GM18951 (cell line): ENCODE data around the gene FGF19.

Experiments
- POLR2A ChIP-seq: IDR thresholded peaks from 4 replicates; pipeline ENCODE4 v1.6.1; 2011; ENCODE audit warnings: mild to moderate bottlenecking; ENCODE audit not compliant: insufficient read length, insufficient read depth; ENCODE audit errors: extremely low read depth
- in situ Hi-C: fragments of 300-500 bp; cut with MboI; formaldehyde crosslinking; loops from one replicate; pipeline ENCODE4 v1.12.0; 2022; ENCODE audit warnings: low sequenced_read_pairs, mixed read lengths, inconsistent platforms; ENCODE audit not compliant: unreplicated experiment

The FGF19 gene

DNA sequence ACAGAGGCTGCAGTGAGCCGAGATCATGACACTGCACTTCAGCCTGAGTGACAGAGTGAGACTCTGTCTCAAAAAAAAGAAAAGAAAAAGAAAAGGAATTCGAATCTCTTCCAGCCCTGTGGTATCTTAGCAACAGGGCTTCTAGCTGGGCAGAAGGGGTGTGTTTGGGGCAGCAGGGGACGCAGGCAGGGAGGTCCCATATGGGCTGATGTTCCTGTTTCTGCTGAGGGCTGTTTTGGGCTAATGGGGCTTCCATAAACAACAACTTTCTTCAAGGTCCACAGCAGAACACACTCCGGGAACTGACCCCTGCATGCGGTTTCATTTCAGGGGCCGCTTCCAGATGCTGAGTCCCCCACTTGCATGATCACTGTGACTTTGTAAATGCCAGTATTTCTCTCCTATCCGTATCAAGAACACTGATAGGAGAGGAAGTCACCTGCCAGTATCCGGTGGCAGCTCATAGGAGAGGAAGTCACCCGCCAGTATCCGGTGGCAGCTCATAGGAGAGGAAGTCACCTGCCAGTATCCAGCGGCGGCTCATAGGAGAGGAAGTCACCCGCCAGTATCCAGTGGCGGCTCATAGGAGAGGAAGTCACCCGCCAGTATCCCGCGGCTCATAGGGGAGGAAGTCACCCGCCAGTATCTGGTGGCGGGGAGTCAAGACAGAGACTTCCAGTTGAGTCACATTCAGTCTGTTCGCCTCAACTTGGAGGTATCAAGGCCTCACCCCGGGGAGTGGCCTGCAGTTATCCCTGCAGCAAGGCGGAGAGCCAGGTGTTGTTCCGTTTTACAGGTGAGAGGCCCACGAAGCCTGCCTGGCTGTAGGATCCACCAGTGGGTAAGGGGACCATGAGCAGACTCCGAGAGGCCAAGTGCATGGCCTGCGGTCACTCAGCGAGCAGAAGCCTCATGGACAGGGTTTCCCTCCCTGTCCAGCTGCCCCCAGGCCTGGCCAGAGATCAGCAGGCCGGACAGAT lies 8.3 kb upstream of the FGF19 start:
- in situ Hi-C loops: no loop called here

DNA sequence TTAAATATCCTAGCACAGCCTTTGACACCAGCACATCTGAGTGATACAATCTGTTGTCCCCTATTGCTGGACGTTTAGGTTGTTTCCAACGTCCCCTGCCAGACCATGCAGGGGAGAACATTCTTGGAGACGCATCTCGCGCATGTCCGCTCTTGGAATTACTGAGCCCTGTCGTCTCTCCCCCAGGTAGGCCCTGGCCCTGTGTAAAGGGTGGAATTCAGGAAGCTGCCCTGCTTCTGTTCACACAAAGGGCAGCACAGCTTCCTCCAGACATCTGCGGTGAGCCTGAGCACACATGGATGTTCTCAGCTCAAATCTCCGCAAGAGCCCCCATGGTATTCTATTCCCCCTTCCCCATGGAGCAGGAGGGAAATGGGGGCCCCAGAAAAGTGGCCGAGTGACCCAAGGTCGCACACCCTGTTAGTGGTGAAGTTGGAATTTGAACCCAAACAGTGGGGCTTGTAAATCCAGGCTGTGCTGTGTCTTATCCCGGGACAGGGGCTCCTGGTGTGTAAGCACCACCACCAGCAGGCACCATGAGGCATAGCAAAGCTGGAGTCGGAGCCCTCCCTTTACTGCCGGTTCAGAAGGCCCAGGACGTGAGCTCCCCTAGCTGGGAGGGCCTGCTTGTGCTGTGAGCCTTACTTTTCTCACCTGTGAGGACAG lies 5.0 kb upstream of the FGF19 start:
- no peak for TF ChIP-seq POLR2A
- in situ Hi-C loops: no loop called here

More for the DNA sequence above, 8.3 kb upstream of the FGF19 start:
- no peak for TF ChIP-seq POLR2A

DNA sequence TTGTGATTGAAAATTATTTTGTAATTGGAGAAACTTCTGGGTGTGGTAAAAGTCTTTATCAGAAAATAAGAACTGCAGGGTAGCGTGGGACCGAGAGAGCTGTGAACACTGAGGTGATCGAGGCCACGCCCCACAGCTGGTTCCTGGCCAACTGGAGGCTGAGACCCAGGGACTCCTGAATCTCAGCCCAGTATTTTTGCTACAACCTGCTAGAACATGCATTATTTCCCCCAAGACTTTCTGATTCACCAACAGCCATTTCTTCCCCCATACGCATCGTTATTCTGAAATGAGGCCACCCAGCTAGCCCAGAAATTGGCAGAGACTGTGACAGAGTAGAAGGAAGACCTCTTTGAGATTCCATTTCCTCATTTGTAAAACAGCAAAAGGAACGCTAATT lies 3.4 kb upstream of the FGF19 start:
- in situ Hi-C loops: no loop called here
- no peak for TF ChIP-seq POLR2A

DNA sequence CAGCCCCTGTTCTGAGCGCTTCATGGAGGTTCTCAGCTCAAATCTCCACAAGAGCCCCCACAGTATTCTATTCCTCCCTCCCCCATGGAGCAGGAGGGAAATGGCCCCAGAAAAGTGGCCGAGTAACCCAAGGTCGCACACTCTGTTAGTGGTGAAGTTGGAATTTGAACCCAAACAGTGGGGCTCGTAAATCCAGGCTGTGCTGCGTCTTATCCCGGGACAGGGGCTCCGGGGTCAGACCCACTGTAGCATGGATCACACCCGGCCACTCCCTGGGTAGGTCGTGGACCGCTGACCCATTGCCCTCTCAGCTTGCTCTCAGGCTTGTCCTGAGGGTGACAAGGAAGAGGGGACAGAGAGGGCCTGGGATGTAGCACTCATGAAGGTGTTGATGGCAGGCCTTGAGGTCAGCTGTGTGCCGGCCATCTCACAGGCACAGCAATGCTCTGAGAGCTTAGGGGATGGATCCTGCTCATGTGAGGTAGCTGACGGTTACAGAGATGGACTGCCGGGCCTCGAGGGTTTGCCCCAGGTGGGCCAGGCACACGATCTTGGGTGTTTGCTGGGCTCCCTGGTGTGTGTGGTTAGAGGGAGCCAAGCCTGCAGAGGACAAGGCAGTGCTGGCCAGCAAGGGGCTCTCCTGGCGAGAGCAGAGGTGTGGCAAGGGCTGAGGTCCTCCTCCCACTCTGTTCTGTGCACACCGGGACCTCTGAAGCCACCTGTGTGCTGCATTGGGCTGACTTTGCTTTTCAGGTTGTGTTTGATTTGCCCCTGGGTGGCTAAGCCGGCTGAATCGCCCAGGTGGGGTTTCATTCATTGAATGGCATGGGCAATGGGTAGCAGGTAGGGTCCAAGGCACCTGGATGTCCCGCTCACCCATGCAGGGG lies 2.3 kb upstream of the FGF19 start:
- no peak for TF ChIP-seq POLR2A
- in situ Hi-C loops: no loop called here

DNA sequence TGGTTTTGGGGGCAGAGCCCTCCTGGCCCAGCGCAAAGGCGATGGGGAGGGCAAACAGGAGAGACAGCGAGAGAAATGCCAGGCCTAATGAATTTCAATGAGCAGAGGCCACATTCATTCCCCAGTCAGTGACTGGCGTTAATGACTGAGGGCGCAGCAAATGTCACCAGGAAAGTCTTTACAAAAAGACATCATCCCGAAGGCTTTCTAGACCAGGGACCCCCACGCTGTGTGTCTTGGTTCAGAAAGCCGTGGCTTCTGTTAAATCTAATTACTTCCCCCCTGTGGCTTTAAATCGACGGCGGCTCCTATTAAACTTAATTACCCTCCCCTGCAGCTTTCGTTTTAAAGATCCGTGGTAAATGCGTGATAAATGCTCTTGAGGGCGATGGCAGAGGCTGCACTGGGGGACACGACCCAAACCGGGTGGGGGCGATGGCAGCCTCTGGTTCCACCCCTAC lies 1.6 kb upstream of the FGF19 start:
- TF ChIP-seq POLR2A: no peak

DNA sequence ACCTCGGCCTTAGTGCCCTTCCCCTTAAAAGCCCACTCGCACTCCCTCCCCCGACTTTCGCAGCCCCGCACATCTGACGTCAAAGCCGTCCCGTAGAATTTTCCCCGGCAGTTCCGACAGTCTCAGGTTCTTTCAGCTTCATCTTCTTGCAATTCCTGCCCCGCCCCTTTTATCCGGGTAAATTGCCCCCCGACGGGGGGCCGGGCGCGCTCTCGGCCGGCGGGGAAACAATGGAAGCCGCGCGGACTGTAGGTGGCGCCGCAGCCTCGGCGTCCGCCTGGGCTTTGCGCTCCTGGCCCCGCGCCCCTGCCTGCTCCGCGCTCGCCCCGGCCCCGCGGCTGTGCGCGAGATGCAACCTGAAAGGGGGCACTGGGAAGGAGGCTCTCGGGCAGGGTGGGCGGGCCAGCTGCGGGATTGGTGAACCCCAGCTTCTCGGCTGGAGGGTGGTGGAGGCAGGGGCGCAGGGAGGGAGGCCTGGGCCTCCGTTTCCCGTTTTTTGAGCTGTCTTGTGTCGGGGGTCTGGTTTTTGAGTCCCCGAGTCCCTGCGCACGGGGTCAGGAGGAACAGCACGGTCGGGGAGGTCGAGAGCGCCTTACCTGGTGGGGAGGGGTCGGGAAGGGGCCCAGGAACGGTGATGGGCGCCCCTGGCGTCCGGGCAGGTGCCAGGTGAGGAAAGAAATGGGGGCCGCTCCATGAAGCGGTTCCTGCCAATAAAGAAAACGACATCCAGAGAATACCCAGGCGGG lies 859 bp upstream of the FGF19 start:
- in situ Hi-C loops: no loop called here
- TF ChIP-seq POLR2A: no peak

More for the DNA sequence above, 1.6 kb upstream of the FGF19 start:
- in situ Hi-C loops: no loop called here

DNA sequence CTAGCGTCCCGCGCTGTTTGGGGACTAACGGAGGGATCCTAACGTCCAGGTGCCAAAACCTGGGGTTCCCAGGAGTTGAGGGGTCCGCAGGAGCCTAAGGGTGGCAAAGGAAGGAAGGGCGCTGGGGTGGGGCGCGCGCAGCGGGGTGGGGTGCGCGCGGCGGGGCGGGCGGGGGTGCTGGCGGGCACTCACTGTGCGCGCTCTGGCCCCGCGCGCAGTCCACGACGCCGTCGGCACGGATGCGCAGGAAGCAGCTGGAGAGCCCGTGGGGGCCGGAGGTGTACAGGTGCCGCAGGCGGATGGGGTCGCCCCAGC lies 412 bp downstream of the FGF19 start:
- in situ Hi-C loops: no loop called here
- no peak for TF ChIP-seq POLR2A

DNA sequence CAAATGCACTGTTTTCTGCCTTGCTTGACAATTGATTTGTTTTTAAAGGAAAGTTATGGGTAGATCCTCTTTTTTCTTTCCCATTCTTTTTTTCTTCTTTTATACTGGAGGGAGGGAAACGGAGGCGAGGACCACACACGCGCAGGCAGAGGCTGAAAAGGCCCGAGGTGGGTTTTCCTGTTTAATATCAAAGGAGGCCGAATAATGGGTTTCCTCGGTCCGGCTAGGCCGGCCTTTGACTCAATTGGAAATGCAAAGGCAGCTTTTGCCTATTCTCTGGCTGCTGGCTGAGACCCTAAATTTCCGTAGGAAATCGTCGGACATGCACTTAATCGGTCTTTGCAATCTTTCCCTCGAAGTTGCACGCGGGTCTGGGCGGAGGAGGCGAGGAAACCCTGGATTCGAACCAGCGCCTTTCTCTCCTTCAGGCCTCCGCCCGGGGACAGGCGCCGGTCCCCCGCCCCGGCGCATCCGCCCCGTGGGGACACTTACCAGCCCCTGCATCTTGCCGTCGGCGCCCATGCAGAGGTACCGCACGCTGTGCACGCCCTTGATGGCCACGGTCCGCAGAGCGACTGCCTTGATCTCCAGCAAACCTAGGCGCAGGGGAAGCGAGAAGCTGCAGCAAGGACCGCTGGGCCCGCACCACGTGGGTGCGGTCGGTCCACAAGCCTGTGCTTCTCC lies 911 bp downstream of the FGF19 start:
- no peak for TF ChIP-seq POLR2A
- in situ Hi-C loops: no loop called here

DNA sequence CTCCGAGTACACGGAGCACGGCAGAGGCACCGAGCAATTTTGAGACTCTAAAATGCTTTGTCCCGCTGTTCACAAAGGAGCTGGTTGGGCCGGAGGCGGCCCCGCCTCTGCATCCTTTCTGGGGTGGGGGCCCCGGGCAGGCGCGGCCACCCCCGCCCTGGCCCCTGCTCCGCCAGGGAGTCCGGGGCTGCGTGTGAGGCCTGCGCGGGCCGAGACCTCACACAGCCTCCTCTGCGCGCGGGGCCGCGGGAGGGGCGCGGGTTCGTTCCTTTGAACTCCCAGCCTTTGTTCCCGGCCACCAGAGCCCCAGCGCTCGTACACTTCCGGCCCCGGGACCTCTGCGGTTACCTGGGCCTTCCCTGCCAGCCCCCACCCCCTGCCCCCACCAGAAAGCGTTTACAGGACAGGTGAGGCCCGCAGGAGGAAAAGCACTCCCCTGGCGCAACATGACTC lies 1.6 kb downstream of the FGF19 start:
- in situ Hi-C loops: no loop called here
- TF ChIP-seq POLR2A: no peak

DNA sequence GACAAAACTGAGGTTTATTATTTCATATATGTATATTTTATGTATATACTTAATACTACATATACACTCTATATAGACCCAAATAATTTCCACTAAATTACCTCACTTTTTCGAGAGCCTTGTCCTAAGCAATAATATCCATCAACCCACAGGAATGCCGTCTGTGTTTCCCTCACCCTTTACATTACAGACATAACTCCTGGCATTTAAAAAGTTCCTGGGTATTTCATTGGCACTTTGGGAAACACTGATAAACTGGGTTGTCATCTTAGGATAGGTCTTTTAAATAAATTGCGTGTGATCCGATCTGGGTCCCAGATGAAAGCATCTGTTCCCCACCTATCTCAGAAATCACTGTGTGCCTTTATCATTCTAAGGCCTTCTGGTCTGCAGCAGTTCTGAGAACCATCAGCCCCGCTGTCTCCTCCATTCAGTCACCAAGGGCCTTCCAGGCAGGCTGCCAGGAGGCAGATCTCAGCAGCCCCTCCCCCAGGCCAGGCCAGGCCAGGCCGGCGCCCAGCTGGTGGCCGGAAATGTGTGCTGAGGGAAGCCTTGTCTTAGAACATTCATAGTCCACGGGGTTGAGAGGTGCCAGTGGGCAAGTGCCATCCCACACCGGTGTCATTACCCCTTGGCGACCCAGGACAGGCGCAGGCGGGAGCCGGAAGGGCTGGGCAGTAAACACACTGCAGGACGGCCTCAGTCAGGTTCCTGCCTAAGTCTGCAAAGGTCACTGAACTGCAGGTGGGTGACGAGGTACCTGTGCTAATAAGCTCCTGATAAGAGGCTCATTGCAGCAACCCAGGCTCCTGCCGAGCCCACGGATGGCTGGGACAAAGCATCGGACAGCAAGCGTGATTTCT lies 3.3 kb downstream of the FGF19 start:
- in situ Hi-C loops: no loop called here
- TF ChIP-seq POLR2A: no peak

DNA sequence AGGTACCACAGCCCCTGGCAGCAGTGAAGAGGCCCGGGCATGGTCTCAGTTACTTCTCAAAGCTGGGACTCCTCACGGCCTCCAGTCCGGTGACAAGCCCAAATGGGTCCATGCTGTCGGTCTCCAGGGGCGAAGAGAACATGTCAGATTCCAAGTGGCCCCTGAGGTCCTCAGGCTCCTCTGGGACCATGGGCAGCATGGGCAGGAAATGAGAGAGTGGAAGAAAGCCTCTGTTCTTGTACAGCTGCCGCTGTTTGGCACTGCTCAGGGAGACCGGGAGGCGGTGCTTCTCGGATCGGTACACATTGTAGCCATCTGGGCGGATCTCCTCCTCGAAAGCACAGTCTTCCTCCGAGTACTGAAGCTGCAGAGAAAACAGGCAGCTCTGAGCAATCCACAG lies 4.6 kb downstream of the FGF19 start:
- in situ Hi-C loops: loop anchor here (25.0 kb wide), 1 partner anchor 488 kb away; no protein-coding TSS in a partner anchor
- TF ChIP-seq POLR2A: no peak

DNA sequence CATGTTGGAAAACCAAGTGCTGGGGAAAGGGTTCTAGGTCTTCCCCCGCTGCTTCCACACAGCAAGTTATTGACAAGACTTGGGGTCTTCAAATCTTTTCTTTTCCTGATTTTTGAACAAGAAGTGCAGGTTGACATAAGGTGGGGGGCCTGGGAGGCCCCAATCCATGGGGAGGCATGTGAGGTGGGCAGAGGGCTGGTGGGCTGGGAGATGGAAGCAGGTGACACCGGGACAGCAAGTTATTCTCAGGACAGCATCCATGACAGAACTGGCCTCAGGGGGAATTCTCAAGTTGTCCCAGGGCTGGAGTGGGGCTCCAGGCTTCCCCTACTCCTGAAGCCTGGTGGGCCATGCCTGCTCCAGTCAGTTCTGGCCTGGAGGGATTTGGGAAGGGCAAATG lies 5.5 kb downstream of the FGF19 start:
- TF ChIP-seq POLR2A: no peak
- in situ Hi-C loops: loop anchor here (25.0 kb wide), 1 partner anchor 489 kb away; no protein-coding TSS in a partner anchor
